HK-2 (cell line): ENCODE results near the gene MACROD2.
"Not testable (repeated sequence)": the region's sequence is repeated elsewhere in the genome, so short reads cannot be mapped to it uniquely, and the experiment has no call there.

Experiments used
- DNase-seq: peaks from one replicate; pipeline ENCODE4 v3.0.0-alpha.2; 2018; ENCODE audit not compliant: unreplicated experiment

Gene MACROD2

GRCh38 chr20:14191559-14191958 is 196.2 kb downstream of the MACROD2 start:
- DNase-seq, result no peak

DNA sequence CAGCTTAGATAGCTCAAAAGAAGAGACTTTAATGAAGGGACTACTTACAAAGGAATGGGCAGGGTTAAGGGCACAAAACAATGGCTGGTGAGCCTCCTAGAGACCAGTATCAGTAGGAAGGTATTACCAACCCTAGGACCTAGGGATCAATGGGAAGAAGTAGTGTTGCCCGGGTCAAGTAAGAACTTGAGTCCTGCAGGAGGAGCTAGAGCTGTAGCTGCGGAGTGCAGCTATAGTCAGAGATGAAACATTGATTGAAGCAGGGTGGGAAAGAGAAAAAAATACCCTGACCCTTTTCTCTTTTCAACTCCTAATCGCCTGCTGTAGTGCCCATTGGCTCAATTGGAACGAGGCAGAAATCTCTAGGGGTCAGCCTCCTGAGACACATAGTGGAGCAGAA is 198.1 kb downstream of the MACROD2 start:
- DNase-seq, result no peak

DNA sequence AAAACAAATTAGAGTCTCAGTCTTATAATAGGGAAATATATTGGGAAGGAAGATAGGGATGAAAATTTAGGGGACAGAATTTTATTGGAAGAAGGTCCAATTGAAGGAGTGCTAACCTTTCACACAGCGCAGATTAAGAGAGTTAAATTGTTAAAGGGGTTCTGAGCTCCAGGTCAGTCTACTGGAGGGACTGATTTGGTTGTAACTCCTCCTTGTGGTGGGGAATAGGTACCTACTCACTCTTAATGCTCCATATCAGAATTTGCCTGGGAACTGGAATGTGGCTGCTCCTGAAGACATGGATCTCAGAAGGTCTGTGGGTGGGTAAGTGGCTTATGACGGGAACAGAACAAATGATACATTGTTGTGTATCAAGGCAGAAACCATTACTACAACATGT is 198.6 kb downstream of the MACROD2 start:
- DNase-seq, result no peak

- DNase-seq, result no peak
These were observed 201.8 kb downstream of the MACROD2 start for GRCh38 chr20:14197097-14197496.

GRCh38 chr20:14198416-14198815 is 203.1 kb downstream of the MACROD2 start:
- no peak for DNase-seq

DNA sequence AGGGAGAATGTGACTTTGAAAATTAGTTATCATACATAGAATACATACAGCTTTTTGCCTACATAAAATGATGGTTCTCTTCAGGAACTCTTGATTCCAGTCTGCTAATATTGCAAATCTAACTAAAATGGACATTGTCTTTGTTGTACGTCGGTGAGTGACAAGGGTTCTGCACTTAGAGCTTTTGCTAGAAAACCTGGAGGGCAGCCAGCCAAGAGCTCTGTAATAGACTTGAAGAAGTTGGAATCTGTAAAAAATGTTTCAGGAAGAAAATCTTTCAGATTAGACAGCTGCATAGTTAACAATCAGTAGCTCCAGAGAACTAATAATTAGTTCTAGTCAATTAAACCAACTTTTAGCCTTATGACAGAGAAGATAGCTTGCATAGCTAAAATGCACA is 203.8 kb downstream of the MACROD2 start:
- DNase-seq, result no peak

GRCh38 chr20:14203657-14204056 is 208.3 kb downstream of the MACROD2 start:
- no peak for DNase-seq

DNA sequence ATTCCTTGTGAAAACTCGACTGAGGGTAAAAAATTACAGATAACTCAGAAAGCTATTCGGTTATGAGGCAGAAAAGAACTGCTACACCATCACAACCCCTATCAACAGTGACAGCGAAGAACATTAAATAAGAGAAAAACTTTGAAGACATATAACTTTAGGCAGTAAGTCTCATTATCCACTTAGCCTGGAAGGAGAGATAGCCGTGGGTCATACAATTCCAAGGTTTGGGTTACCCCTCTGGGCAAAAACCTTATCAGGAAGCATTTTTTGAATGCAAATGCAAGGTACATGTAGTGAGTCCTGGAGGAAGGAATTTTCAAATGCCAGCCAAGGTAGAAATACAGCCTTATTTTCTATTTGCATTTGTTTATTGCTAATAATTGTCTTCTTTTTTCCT is 212.3 kb downstream of the MACROD2 start:
- DNase-seq, result no peak

GRCh38 chr20:14208956-14209355 is 213.6 kb downstream of the MACROD2 start:
- DNase-seq, result no peak

- DNase-seq, result no peak
These were observed 214.8 kb downstream of the MACROD2 start for GRCh38 chr20:14210146-14210545.

GRCh38 chr20:14214046-14214445 is 218.7 kb downstream of the MACROD2 start:
- DNase-seq, result no peak

DNA sequence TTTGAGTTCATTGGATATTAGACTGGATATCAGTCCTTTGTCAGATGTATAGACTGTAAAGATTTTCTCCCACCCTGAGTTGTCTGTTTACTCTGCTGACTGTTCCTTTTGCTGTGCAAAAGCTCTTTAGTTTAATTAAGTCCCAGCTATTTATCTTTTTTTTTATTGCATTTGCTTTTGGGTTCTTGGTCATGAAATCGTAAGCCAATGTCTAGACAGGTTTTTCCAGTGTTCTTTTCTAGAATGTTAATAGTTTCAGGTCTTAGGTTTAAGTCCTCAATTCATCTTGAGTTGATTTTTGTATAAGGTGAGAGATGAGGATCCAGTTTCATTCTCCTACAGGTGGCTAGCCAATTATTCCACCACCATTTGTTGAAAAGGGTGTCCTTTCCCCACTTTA is 220.6 kb downstream of the MACROD2 start:
- DNase-seq, result not testable (repeated sequence)

DNA sequence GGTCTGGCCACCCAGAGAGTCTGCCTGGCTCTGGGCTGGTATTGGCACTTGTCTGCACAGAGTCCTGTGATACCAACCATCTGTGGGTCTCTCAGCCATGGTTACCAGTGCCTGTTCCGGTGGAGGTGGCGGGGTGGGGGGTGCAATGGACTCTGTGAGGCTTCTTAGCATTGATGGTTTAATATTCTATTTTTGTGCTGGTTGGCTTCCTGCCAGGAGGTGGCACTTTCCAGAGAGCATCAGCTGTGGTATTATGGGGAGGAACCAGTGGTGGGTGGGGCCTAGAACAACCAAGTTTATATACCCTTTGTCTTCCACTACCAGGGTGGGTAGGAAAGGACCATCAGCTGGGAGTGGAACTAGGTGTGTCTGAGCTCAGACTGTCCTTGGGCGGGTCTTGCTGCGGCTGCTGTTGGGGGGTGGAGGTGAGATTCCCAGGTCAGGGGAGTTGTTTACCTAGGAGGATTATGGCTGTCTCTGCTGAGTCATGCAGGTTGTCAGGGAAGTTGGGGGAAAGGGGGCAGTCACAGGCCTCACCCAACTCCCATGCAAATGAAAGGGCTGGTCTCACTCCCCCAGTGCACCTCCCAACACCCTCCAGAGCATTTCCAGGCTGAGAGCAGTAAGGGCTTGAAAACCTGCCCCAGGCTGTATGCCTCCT is 224.6 kb downstream of the MACROD2 start:
- DNase-seq, result no peak

- no peak for DNase-seq
These were observed 225.7 kb downstream of the MACROD2 start for GRCh38 chr20:14220986-14221385.

- DNase-seq, result no peak
These were observed 228.5 kb downstream of the MACROD2 start for GRCh38 chr20:14223806-14224205.

GRCh38 chr20:14226051-14227049 is 231.0 kb downstream of the MACROD2 start:
- not testable (repeated sequence) for DNase-seq

GRCh38 chr20:14232650-14233049 is 237.3 kb downstream of the MACROD2 start:
- DNase-seq, result no peak

DNA sequence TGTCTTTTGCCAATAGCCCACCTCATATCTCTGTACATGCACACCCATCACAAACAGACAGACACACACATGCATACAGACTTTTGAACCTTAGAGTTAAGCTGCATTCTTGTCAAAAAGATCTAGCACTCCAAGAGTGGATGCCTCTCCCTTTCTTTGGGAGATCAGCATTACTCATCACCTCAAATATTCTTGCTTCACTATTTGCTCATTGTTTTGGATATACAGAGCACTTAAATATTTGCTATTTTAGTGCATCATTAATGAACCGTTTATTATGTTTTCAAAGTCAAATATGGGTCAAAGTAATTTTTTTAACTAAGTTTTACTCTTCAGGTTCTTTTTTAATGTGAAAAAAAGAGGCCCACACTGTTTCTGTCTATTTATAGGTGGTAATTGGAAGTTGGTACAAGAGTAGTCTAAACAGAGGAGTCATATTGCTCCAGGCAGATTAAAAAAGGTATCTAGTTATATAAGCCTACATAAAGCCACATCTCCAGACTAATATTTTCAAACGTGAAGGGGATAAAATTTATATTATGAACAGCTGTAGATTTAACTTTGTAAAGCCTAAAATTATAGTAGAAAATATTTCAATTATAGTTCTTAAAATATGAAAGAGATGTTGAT is 239.5 kb downstream of the MACROD2 start:
- DNase-seq, result no peak

GRCh38 chr20:14235355-14235754 is 240.0 kb downstream of the MACROD2 start:
- no peak for DNase-seq

- DNase-seq, result no peak
These were observed 250.2 kb downstream of the MACROD2 start for GRCh38 chr20:14245368-14245970.

DNA sequence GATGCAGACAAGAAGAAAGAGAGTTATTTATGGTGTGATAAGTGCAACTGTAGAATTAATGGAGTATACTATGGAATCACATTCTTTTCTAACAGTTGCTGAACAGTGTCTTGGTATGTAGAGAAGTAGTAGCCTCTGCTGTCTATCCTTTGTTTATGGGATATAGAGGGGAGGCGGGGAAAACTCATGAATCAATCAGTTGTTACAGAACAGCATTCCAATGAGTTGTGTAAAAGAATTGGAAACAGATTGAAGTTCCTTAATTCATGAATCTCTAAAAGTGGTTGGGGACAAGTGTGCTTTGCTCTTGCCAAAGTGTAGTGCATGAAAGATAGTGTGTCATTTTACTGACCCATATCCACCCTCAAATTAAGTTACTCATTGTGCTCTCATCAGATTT is 264.4 kb downstream of the MACROD2 start:
- no peak for DNase-seq

- no peak for DNase-seq
These were observed 265.1 kb downstream of the MACROD2 start for GRCh38 chr20:14260367-14260766.
